ENCODE results near the gene ADH7. TPM values are rescaled to one million over a fixed set of nuclear protein-coding genes. Genes with fewer than 3 reads are reported as not detected.

ADH7 gene
- total RNA-seq, 1 donor from 2014 or later: not detected

- no peak overlapping the region for H3K4me3 Mint-ChIP-seq
- no peaks in the 10 kb centered on the region for H3K36me3 Mint-ChIP-seq (ENCODE audit: low read depth)
- no peak for TF ChIP-seq CTCF (conservative IDR thresholded peaks at IDR 0.05)
- DNase-seq (ENCODE audit: low read depth, low spot score): no peak
- no peak overlapping the region for H3K27ac Mint-ChIP-seq (ENCODE audit: unreplicated experiment)
- peaks cover 2% of the 10 kb centered on the region for H3K9me3 Mint-ChIP-seq
- peaks cover 4% of the 10 kb centered on the region for H3K27me3 Mint-ChIP-seq (ENCODE audit: low read depth)
- H3K4me1 Mint-ChIP-seq: no peaks in the 10 kb centered on the region
Measured at GRCh38 chr4:99403380-99404184, 31.6 kb downstream of the ADH7 start.

GRCh38 chr4:99402765-99403164 lies 32.4 kb downstream of the ADH7 start:
- H3K4me1 Mint-ChIP-seq: no peaks in the 10 kb centered on the region
- H3K27ac Mint-ChIP-seq (ENCODE audit: unreplicated experiment): no peak overlapping the region
- H3K27me3 Mint-ChIP-seq (ENCODE audit: low read depth): peaks cover 4% of the 10 kb centered on the region

GRCh38 chr4:99400831-99401230 lies 34.3 kb downstream of the ADH7 start:
- no peaks in the 10 kb centered on the region for H3K36me3 Mint-ChIP-seq (ENCODE audit: low read depth)
- H3K27me3 Mint-ChIP-seq (ENCODE audit: low read depth): no peaks in the 10 kb centered on the region
- no peak overlapping the region for H3K4me3 Mint-ChIP-seq
- no peak for TF ChIP-seq CTCF (conservative IDR thresholded peaks at IDR 0.05)
- H3K9me3 Mint-ChIP-seq: peaks cover 6% of the 10 kb centered on the region
- H3K4me1 Mint-ChIP-seq: no peaks in the 10 kb centered on the region
- no peak overlapping the region for H3K27ac Mint-ChIP-seq (ENCODE audit: unreplicated experiment)
- no peak for DNase-seq (ENCODE audit: low read depth, low spot score)

More at GRCh38 chr4:99402765-99403164, 32.4 kb downstream of the ADH7 start:
- H3K4me3 Mint-ChIP-seq: no peak overlapping the region
- H3K9me3 Mint-ChIP-seq: peaks cover 2% of the 10 kb centered on the region
- DNase-seq (ENCODE audit: low read depth, low spot score): no peak
- no peak for TF ChIP-seq CTCF (conservative IDR thresholded peaks at IDR 0.05)
- no peaks in the 10 kb centered on the region for H3K36me3 Mint-ChIP-seq (ENCODE audit: low read depth)

- H3K27ac Mint-ChIP-seq (ENCODE audit: unreplicated experiment): no peak overlapping the region
- no peak for DNase-seq (ENCODE audit: low read depth, low spot score)
- no peaks in the 10 kb centered on the region for H3K4me1 Mint-ChIP-seq
- H3K36me3 Mint-ChIP-seq (ENCODE audit: low read depth): no peaks in the 10 kb centered on the region
- TF ChIP-seq CTCF (conservative IDR thresholded peaks at IDR 0.05): no peak
- no peak overlapping the region for H3K4me3 Mint-ChIP-seq
- peaks cover 6% of the 10 kb centered on the region for H3K9me3 Mint-ChIP-seq
- H3K27me3 Mint-ChIP-seq (ENCODE audit: low read depth): no peaks in the 10 kb centered on the region
Measured at GRCh38 chr4:99399017-99399416, 36.1 kb downstream of the ADH7 start.

- Mint-ChIP-seq H3K4me3 (no peak overlapping the region), H3K36me3 (ENCODE audit: low read depth) (no peaks in the 10 kb centered on the region), H3K27ac (ENCODE audit: unreplicated experiment) (no peak overlapping the region), H3K9me3 (peaks cover 11% of the 10 kb centered on the region), H3K4me1 (no peaks in the 10 kb centered on the region), H3K27me3 (ENCODE audit: low read depth) (no peaks in the 10 kb centered on the region)
- DNase-seq (ENCODE audit: low read depth, low spot score): no peak
- no peak for TF ChIP-seq CTCF (conservative IDR thresholded peaks at IDR 0.05)
Measured at GRCh38 chr4:99395595-99396364, 39.4 kb downstream of the ADH7 start.
